ENCODE results near the gene TRIM34. TPM values are rescaled to one million over a fixed set of nuclear protein-coding genes. Genes with fewer than 3 reads are reported as not detected.
"Not testable (repeated sequence)": the region's sequence is repeated elsewhere in the genome, so short reads cannot be mapped to it uniquely, and the experiment has no call there.

Gene TRIM34
- 0.90 TPM for polyA plus RNA-seq (2013, experiment 1 of 2)
- polyA plus RNA-seq (2013, experiment 2 of 2): 1.6 TPM

GRCh38 chr11:5624489-5625279 is at the start of gene TRIM34:
TSS of gene TRIM34 (plus strand) at chr11:5625001. CDS start at chr11:5632332, 7,331 bp downstream.
- Histone ChIP-seq H3K4me1 (ENCODE audit: insufficient read depth, low read length) (peaks cover 15% of the 10 kb centered on the region), H3K9me3 (ENCODE audit: insufficient read depth, low read depth, low read length) (no peaks in the 10 kb centered on the region), H3K9ac (ENCODE audit: low read depth, low read length) (peak within 1 kb of the TSS; percentile 14; the same call in 1 of the 2 replicates), H3K27me3 (ENCODE audit: insufficient read depth, low read length) (no peaks in the 10 kb centered on the region), H3K36me3 (ENCODE audit: insufficient read depth, low read length) (no peaks in the 10 kb centered on the region), H3K4me3 (ENCODE audit: low read length) (peak within 1 kb of the TSS; percentile 42), H3K27ac (ENCODE audit: low read depth, low read length) (no peak within 1 kb of the TSS)
- 65% methylated on average over 6 of the region's 7 CpGs for WGBS

GRCh38 chr11:5575152-5575551 is 49.6 kb upstream of the TRIM34 start:
- WGBS: 78% methylated on average over 4 of the region's 4 CpGs
- Histone ChIP-seq H3K4me1 (ENCODE audit: insufficient read depth, low read length) (no peaks in the 10 kb centered on the region), H3K4me3 (ENCODE audit: low read length) (no peak overlapping the region), H3K27ac (ENCODE audit: low read depth, low read length) (no peak overlapping the region), H3K9ac (ENCODE audit: low read depth, low read length) (no peak overlapping the region), H3K36me3 (ENCODE audit: insufficient read depth, low read length) (no peaks in the 10 kb centered on the region), H3K9me3 (ENCODE audit: insufficient read depth, low read depth, low read length) (no peaks in the 10 kb centered on the region), H3K27me3 (ENCODE audit: insufficient read depth, low read length) (no peaks in the 10 kb centered on the region)

GRCh38 chr11:5577101-5577500 is 47.7 kb upstream of the TRIM34 start:
- H3K27me3 ChIP-seq (ENCODE audit: insufficient read depth, low read length): no peaks in the 10 kb centered on the region

GRCh38 chr11:5580577-5580976 is 44.2 kb upstream of the TRIM34 start, which contains the start of gene OR52B6:
TSS of gene OR52B6 (plus strand) at chr11:5580877. CDS start at chr11:5580877, 0 bp downstream.
- no peak within 1 kb of the TSS for H3K27ac ChIP-seq (ENCODE audit: low read depth, low read length)
- no peaks in the 10 kb centered on the region for H3K27me3 ChIP-seq (ENCODE audit: insufficient read depth, low read length)
- no peak within 1 kb of the TSS for H3K4me3 ChIP-seq (ENCODE audit: low read length)
- H3K9me3 ChIP-seq (ENCODE audit: insufficient read depth, low read depth, low read length): no peaks in the 10 kb centered on the region
- no peak within 1 kb of the TSS for H3K9ac ChIP-seq (ENCODE audit: low read depth, low read length)
- no peaks in the 10 kb centered on the region for H3K36me3 ChIP-seq (ENCODE audit: insufficient read depth, low read length)
- no peaks in the 10 kb centered on the region for H3K4me1 ChIP-seq (ENCODE audit: insufficient read depth, low read length)
- WGBS: 96% methylated on average over 8 of the region's 8 CpGs

More at GRCh38 chr11:5577101-5577500, 47.7 kb upstream of the TRIM34 start:
- H3K9ac ChIP-seq (ENCODE audit: low read depth, low read length): no peak overlapping the region
- H3K36me3 ChIP-seq (ENCODE audit: insufficient read depth, low read length): no peaks in the 10 kb centered on the region
- no peaks in the 10 kb centered on the region for H3K9me3 ChIP-seq (ENCODE audit: insufficient read depth, low read depth, low read length)
- H3K4me3 ChIP-seq (ENCODE audit: low read length): no peak overlapping the region
- no peaks in the 10 kb centered on the region for H3K4me1 ChIP-seq (ENCODE audit: insufficient read depth, low read length)
- H3K27ac ChIP-seq (ENCODE audit: low read depth, low read length): no peak overlapping the region

GRCh38 chr11:5581014-5581413 is 43.8 kb upstream of the TRIM34 start:
- Histone ChIP-seq H3K9me3 (ENCODE audit: insufficient read depth, low read depth, low read length) (no peaks in the 10 kb centered on the region), H3K36me3 (ENCODE audit: insufficient read depth, low read length) (no peaks in the 10 kb centered on the region), H3K27ac (ENCODE audit: low read depth, low read length) (no peak overlapping the region), H3K4me3 (ENCODE audit: low read length) (no peak overlapping the region), H3K27me3 (ENCODE audit: insufficient read depth, low read length) (no peaks in the 10 kb centered on the region), H3K9ac (ENCODE audit: low read depth, low read length) (no peak overlapping the region), H3K4me1 (ENCODE audit: insufficient read depth, low read length) (no peaks in the 10 kb centered on the region)
- 96% methylated on average over 4 of the region's 4 CpGs for WGBS

GRCh38 chr11:5584458-5584857 is 40.3 kb upstream of the TRIM34 start:
- H3K27ac ChIP-seq (ENCODE audit: low read depth, low read length); H3K9me3 ChIP-seq (ENCODE audit: insufficient read depth, low read depth, low read length); H3K27me3 ChIP-seq (ENCODE audit: insufficient read depth, low read length); H3K9ac ChIP-seq (ENCODE audit: low read depth, low read length); H3K4me3 ChIP-seq (ENCODE audit: low read length); H3K4me1 ChIP-seq (ENCODE audit: insufficient read depth, low read length); H3K36me3 ChIP-seq (ENCODE audit: insufficient read depth, low read length): not testable (repeated sequence)
- WGBS: 94% methylated on average over 5 of the region's 5 CpGs

GRCh38 chr11:5589906-5590305 is 34.9 kb upstream of the TRIM34 start:
- not testable (repeated sequence) for H3K27ac ChIP-seq (ENCODE audit: low read depth, low read length); H3K9me3 ChIP-seq (ENCODE audit: insufficient read depth, low read depth, low read length); H3K9ac ChIP-seq (ENCODE audit: low read depth, low read length); H3K4me3 ChIP-seq (ENCODE audit: low read length); H3K4me1 ChIP-seq (ENCODE audit: insufficient read depth, low read length); H3K36me3 ChIP-seq (ENCODE audit: insufficient read depth, low read length); H3K27me3 ChIP-seq (ENCODE audit: insufficient read depth, low read length)
- WGBS: 98% methylated on average over 31 of the region's 31 CpGs

GRCh38 chr11:5591613-5592012 is 33.2 kb upstream of the TRIM34 start:
- no peaks in the 10 kb centered on the region for H3K9me3 ChIP-seq (ENCODE audit: insufficient read depth, low read depth, low read length)
- H3K27ac ChIP-seq (ENCODE audit: low read depth, low read length): no peak overlapping the region
- H3K4me1 ChIP-seq (ENCODE audit: insufficient read depth, low read length): no peaks in the 10 kb centered on the region; the same call in 1 of the 2 replicates
- 93% methylated on average over 3 of the region's 3 CpGs for WGBS
- H3K4me3 ChIP-seq (ENCODE audit: low read length): no peak overlapping the region
- no peaks in the 10 kb centered on the region for H3K27me3 ChIP-seq (ENCODE audit: insufficient read depth, low read length)
- H3K9ac ChIP-seq (ENCODE audit: low read depth, low read length): no peak overlapping the region
- H3K36me3 ChIP-seq (ENCODE audit: insufficient read depth, low read length): no peaks in the 10 kb centered on the region

GRCh38 chr11:5592615-5593014 is 32.2 kb upstream of the TRIM34 start:
- H3K4me3 ChIP-seq (ENCODE audit: low read length): no peak overlapping the region
- WGBS: 95% methylated on average over 5 of the region's 5 CpGs
- H3K27ac ChIP-seq (ENCODE audit: low read depth, low read length): no peak overlapping the region
- H3K4me1 ChIP-seq (ENCODE audit: insufficient read depth, low read length): peaks cover 5% of the 10 kb centered on the region
- H3K9me3 ChIP-seq (ENCODE audit: insufficient read depth, low read depth, low read length): no peaks in the 10 kb centered on the region
- no peaks in the 10 kb centered on the region for H3K27me3 ChIP-seq (ENCODE audit: insufficient read depth, low read length)
- H3K36me3 ChIP-seq (ENCODE audit: insufficient read depth, low read length): no peaks in the 10 kb centered on the region
- H3K9ac ChIP-seq (ENCODE audit: low read depth, low read length): no peak overlapping the region

GRCh38 chr11:5593146-5593545 is 31.7 kb upstream of the TRIM34 start:
- no peak overlapping the region for H3K9ac ChIP-seq (ENCODE audit: low read depth, low read length)
- no peak overlapping the region for H3K4me3 ChIP-seq (ENCODE audit: low read length)
- H3K27me3 ChIP-seq (ENCODE audit: insufficient read depth, low read length): no peaks in the 10 kb centered on the region
- H3K27ac ChIP-seq (ENCODE audit: low read depth, low read length): no peak overlapping the region
- H3K9me3 ChIP-seq (ENCODE audit: insufficient read depth, low read depth, low read length): no peaks in the 10 kb centered on the region
- no peaks in the 10 kb centered on the region for H3K36me3 ChIP-seq (ENCODE audit: insufficient read depth, low read length)
- peaks cover 10% of the 10 kb centered on the region for H3K4me1 ChIP-seq (ENCODE audit: insufficient read depth, low read length)
- no CpG with 5 or more reads among the region's 1 CpG for WGBS

GRCh38 chr11:5596607-5597201 is 28.1 kb upstream of the TRIM34 start, which contains the start of gene TRIM6:
TSS of gene TRIM6 (plus strand) at chr11:5596637. CDS start at chr11:5596898, 261 bp downstream.
- peak within 1 kb of the TSS; percentile 82; the same call in 1 of the 2 replicates for H3K27ac ChIP-seq (ENCODE audit: low read depth, low read length)
- no peaks in the 10 kb centered on the region for H3K36me3 ChIP-seq (ENCODE audit: insufficient read depth, low read length)
- peaks cover 30% of the 10 kb centered on the region for H3K4me1 ChIP-seq (ENCODE audit: insufficient read depth, low read length)
- H3K9me3 ChIP-seq (ENCODE audit: insufficient read depth, low read depth, low read length): no peaks in the 10 kb centered on the region
- no peaks in the 10 kb centered on the region for H3K27me3 ChIP-seq (ENCODE audit: insufficient read depth, low read length)
- 4% methylated on average over 19 of the region's 20 CpGs for WGBS
- H3K4me3 ChIP-seq (ENCODE audit: low read length): peak within 1 kb of the TSS; percentile 67
- peak within 1 kb of the TSS; percentile 59 for H3K9ac ChIP-seq (ENCODE audit: low read depth, low read length)
